Right atrium auricular region (tissue), 2 donors: ENCODE measurements around the gene PTPRO. TPM values are rescaled to one million over a fixed set of nuclear protein-coding genes. Genes with fewer than 3 reads are reported as not detected.

Source experiments
- DNase-seq: peaks from one replicate; pipeline ENCODE4 v3.0.0-alpha.2; 2019; ENCODE audit warnings: low spot score
- H3K27ac ChIP-seq, 2 donors: fragments of 200-600 bp; sonication (generic); 1 replicate in 1 of 2; 2 replicates in 1 of 2; pipeline ENCODE4 v1.5.1; 2016 to 2019
- H3K27me3 ChIP-seq, 2 donors: fragments of 200-600 bp; sonication (generic); one replicate each; pipeline versions ENCODE4 v1.5.1 to v1.6.0; 2017 to 2019
- H3K36me3 ChIP-seq: fragments of 200-600 bp; sonication (generic); one replicate; pipeline ENCODE4 v1.5.1; 2016
- H3K4me1 ChIP-seq, 2 donors: fragments of 200-600 bp; sonication (generic); one replicate each; pipeline versions ENCODE4 v1.5.1 to v1.6.0; 2017 to 2019
- H3K4me3 ChIP-seq, 2 donors: fragments of 200-600 bp; sonication (generic); 1 replicate in 1 of 2; 2 replicates in 1 of 2; pipeline ENCODE4 v1.5.1; 2017 to 2019; ENCODE audit warnings: mild to moderate bottlenecking in 1 of 2, moderate library complexity in 1 of 2
- H3K9me3 ChIP-seq, 2 donors: fragments of 200-600 bp; sonication (generic); one replicate each; pipeline ENCODE4 v1.5.1; 2019
- total RNA-seq, 2 donors: library from RNA; depleted of rRNA; stranded (reverse); fragments of >200 nt; gene quantifications; one replicate each; pipeline ENCODE4 v1.1.0, GENCODE V29; 2016
- TF ChIP-seq, protein P1 (sequence below), 2 donors: fragments of 200-600 bp; sonication (generic); IDR thresholded peaks; one replicate each; pipeline ENCODE4 v1.5.1; 2019; ENCODE audit warnings: antibody characterized with exemption in 2 of 2

PTPRO gene
- total RNA-seq, 2 donors from 2014 or later, result 0.30 to 2.9 TPM

DNA sequence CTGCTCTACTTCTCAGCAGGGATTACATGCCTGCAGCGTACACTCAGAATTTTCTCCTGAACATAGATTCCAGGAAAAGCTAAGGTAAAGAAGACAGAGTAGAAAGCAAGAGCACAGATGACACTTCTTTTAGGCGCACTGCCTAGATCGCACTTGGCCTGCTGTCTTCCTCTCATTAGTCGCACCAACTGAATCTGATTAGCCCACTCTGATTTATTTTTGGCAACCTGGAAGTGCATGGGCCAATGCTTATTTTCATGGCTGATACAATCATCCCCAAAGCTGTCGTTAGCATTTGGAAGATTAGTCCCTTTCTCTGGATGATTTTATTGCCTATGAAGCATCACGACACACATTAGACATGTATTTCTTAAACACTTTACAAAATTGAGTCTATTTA is 152.5 kb downstream of the PTPRO start:
- Histone ChIP-seq H3K9me3 (no peaks in the 10 kb centered on the region), H3K4me1 (no peaks in the 10 kb centered on the region)

DNA sequence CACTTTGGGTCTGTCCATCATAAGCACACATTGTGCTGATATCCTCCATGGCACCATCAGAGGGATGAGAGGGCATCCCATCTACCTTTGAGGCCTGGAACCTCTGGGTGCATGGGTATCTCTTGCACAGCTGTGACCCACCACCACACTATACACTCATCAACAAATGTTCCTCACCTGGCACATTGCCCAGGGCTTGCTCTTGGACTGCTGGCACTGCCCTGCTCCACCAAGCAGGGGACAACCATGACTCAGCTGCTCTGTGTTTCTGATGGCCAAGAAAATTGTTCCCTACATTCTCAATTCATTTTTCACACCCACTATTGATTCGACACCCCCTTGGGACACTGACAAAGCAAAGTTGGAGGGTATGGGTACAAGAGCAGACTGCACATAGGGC is 155.5 kb downstream of the PTPRO start:
- H3K9me3 ChIP-seq, result no peaks in the 10 kb centered on the region
- DNase-seq, result no peak
- TF ChIP-seq, protein P1, sequence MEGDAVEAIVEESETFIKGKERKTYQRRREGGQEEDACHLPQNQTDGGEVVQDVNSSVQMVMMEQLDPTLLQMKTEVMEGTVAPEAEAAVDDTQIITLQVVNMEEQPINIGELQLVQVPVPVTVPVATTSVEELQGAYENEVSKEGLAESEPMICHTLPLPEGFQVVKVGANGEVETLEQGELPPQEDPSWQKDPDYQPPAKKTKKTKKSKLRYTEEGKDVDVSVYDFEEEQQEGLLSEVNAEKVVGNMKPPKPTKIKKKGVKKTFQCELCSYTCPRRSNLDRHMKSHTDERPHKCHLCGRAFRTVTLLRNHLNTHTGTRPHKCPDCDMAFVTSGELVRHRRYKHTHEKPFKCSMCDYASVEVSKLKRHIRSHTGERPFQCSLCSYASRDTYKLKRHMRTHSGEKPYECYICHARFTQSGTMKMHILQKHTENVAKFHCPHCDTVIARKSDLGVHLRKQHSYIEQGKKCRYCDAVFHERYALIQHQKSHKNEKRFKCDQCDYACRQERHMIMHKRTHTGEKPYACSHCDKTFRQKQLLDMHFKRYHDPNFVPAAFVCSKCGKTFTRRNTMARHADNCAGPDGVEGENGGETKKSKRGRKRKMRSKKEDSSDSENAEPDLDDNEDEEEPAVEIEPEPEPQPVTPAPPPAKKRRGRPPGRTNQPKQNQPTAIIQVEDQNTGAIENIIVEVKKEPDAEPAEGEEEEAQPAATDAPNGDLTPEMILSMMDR (IDR thresholded peaks at IDR 0.05), result no peak

More for the DNA sequence above, 152.5 kb downstream of the PTPRO start:
- TF ChIP-seq, protein P1 (IDR thresholded peaks at IDR 0.05), result no peak
- H3K27ac ChIP-seq, result no peak overlapping the region
- H3K36me3 ChIP-seq, result no peaks in the 10 kb centered on the region
- no peak for DNase-seq
- H3K4me3 ChIP-seq, result no peak overlapping the region
- H3K27me3 ChIP-seq, result no peaks in the 10 kb centered on the region

DNA sequence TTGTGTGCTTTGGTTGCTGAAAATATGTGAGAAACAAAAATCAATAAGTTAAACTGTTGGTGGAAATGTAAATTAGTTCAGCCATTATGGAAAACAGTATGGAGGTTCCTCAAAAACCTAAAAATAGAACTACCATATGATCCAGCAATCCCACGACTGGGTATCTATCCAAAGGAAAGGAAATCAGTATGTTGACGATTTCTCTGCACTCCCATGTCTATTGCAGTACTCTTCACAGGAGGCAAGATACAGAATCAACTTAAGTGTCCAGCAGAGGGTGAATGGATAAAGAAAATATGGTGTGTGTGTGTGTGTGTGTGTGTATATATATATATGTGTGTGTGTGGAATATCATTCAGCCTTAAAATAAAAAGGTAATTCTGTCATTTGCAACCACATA is 159.5 kb downstream of the PTPRO start:
- TF ChIP-seq, protein P1 (IDR thresholded peaks at IDR 0.05), result no peak

More for the DNA sequence above, 155.5 kb downstream of the PTPRO start:
- H3K27me3 ChIP-seq, result no peaks in the 10 kb centered on the region
- H3K36me3 ChIP-seq, result no peaks in the 10 kb centered on the region
- no peak overlapping the region for H3K4me3 ChIP-seq
- H3K27ac ChIP-seq, result no peak overlapping the region
- H3K4me1 ChIP-seq, result no peaks in the 10 kb centered on the region

DNA sequence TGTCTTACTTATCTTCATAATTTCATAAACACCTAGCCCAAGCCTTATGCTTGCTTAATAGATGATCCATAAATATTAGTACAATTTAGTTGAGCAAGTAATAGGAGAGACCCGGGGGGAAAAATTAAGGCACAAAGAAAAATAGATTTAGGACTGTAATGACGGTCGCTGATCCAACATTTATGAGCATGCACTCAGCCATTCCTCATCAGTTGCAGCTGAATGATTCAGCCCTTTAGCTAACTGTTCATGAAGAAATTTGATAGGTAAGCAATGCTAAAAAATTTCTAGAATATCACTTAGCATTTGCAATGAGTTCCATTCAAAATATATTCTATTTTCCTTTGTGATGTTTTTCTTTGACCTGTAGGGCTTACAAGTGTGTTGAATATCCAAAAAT is 163.2 kb downstream of the PTPRO start:
- no peak overlapping the region for H3K27ac ChIP-seq
- H3K4me1 ChIP-seq, result no peaks in the 10 kb centered on the region
- no peak for DNase-seq
- H3K4me3 ChIP-seq, result no peak overlapping the region
- no peaks in the 10 kb centered on the region for H3K36me3 ChIP-seq
- no peaks in the 10 kb centered on the region for H3K27me3 ChIP-seq
- H3K9me3 ChIP-seq, result no peaks in the 10 kb centered on the region
- TF ChIP-seq, protein P1 (IDR thresholded peaks at IDR 0.05), result no peak

More for the DNA sequence above, 159.5 kb downstream of the PTPRO start:
- H3K4me1 ChIP-seq, result no peaks in the 10 kb centered on the region
- no peak overlapping the region for H3K4me3 ChIP-seq
- H3K36me3 ChIP-seq, result no peaks in the 10 kb centered on the region
- H3K27ac ChIP-seq, result no peak overlapping the region
- no peaks in the 10 kb centered on the region for H3K27me3 ChIP-seq
- H3K9me3 ChIP-seq, result no peaks in the 10 kb centered on the region
- DNase-seq, result no peak

DNA sequence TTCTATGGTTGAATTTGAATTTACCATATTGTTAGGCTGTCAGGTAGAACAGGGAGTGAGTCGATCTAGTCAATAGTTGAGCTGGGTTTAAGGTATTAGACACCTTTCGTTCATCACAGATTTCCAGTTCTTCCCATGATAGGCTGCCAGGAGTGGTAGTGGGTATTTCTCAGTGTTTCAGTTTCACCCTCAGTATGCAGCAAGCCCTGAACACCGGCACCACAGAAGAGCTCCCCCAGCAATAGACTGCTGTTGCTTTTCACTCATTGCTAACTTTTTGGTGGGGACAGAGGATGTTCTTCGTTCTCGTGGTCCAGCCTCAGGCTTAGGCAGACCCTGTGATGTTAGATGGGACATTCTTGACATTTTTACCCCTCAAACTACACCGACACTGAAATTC is 164.6 kb downstream of the PTPRO start:
- Histone ChIP-seq H3K36me3 (no peaks in the 10 kb centered on the region), H3K27me3 (no peaks in the 10 kb centered on the region), H3K4me1 (no peaks in the 10 kb centered on the region), H3K9me3 (no peaks in the 10 kb centered on the region), H3K4me3 (no peak overlapping the region), H3K27ac (no peak overlapping the region)
- TF ChIP-seq, protein P1 (IDR thresholded peaks at IDR 0.05), result no peak
- DNase-seq, result no peak

DNA sequence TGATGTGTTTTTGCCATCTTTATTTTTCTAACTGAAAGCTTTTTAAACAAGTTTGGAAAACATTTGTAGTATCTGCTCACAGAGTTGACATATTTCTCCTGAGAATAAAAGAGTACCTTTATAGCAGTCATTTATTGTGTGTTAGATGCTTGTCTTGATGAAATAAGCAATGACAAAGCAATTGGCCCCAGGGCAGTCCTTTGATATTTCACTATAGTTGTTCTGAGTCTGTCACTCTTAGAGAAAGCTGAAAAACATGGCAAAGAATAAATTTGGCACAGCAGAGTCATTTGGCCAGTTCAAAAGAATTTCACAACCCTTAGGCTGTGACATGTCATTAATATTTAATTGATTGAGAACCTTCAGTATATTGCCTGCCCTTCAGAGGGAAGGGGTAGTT is 166.2 kb downstream of the PTPRO start:
- TF ChIP-seq, protein P1 (IDR thresholded peaks at IDR 0.05), result no peak
- H3K4me3 ChIP-seq, result no peak overlapping the region
- DNase-seq, result no peak
- no peaks in the 10 kb centered on the region for H3K27me3 ChIP-seq
- no peak overlapping the region for H3K27ac ChIP-seq
- peaks cover 0 to 9% of the 10 kb centered on the region in 2 donors for H3K9me3 ChIP-seq
- no peaks in the 10 kb centered on the region for H3K36me3 ChIP-seq
- H3K4me1 ChIP-seq, result no peaks in the 10 kb centered on the region
